Sigmoid colon (tissue), 4 donors: ENCODE results near the gene STUB1.

Experiments used
- CTCF ChIP-seq, 4 experiments: fragments of 450-650 bp in 3 of 4; fragments of 200-600 bp in 1 of 4; IDR thresholded peaks; one replicate each; pipeline ENCODE4 v1.5.1; 2016 to 2019; ENCODE audit warnings: antibody characterized with exemption in 4 of 4, mild to moderate bottlenecking in 3 of 4, moderate library complexity in 2 of 4
- EP300 ChIP-seq, 4 donors: sonication (generic); formaldehyde crosslinking; IDR thresholded peaks; one replicate each; pipeline ENCODE4 v1.6.1; 2017; ENCODE audit warnings: antibody characterized with exemption in 4 of 4
- POLR2AphosphoS5 ChIP-seq, 4 donors: sonication (generic); formaldehyde crosslinking; IDR thresholded peaks; one replicate each; pipeline ENCODE4 v1.6.1; 2017; ENCODE audit warnings: antibody characterized with exemption in 4 of 4

- no peak for TF ChIP-seq POLR2AphosphoS5 (IDR thresholded peaks at IDR 0.05)
- TF ChIP-seq CTCF (IDR thresholded peaks at IDR 0.05) = no peak
- no peak for TF ChIP-seq EP300 (IDR thresholded peaks at IDR 0.05)
Observed at GRCh38 chr16:722835-723633, 42.8 kb downstream of the STUB1 start.
